Vagina (tissue), 2 donors: ENCODE results near the gene PTMS. TPM values are rescaled to one million over a fixed set of nuclear protein-coding genes. Genes with fewer than 3 reads are reported as not detected.

Source experiments
- DNase-seq, 2 donors: peaks; one replicate each; pipeline ENCODE4 v3.0.0-alpha.2; 2017; ENCODE audit errors: extremely low spot score in 2 of 2
- H3K27ac ChIP-seq: fragments of 200-600 bp; sonication (generic); one replicate; pipeline ENCODE4 v1.5.1; 2019
- H3K27me3 ChIP-seq: fragments of 200-600 bp; sonication (generic); one replicate; pipeline ENCODE4 v1.5.1; 2019
- H3K36me3 ChIP-seq, 2 donors: fragments of 200-600 bp; sonication (generic); one replicate each; pipeline ENCODE4 v1.5.1; 2017 to 2019
- H3K4me1 ChIP-seq: fragments of 200-600 bp; sonication (generic); one replicate; pipeline ENCODE4 v1.5.1; 2019
- H3K4me3 ChIP-seq, 2 donors: fragments of 200-600 bp; sonication (generic); 1 replicate in 1 of 2; 2 replicates in 1 of 2; pipeline ENCODE4 v1.5.1; 2016 to 2019
- H3K9me3 ChIP-seq: fragments of 200-600 bp; sonication (generic); one replicate; pipeline ENCODE4 v1.5.1; 2019
- POLR2A ChIP-seq, 2 donors: fragments of 450-650 bp; IDR thresholded peaks; one replicate each; pipeline ENCODE4 v1.6.1; 2017; ENCODE audit warnings: antibody characterized with exemption in 2 of 2, mild to moderate bottlenecking in 2 of 2, moderate library complexity in 2 of 2
- POLR2AphosphoS5 ChIP-seq, 2 donors: sonication (generic); formaldehyde crosslinking; IDR thresholded peaks; one replicate each; pipeline ENCODE4 v1.9.0; 2017; ENCODE audit warnings: antibody characterized with exemption in 2 of 2, mild to moderate bottlenecking in 2 of 2, low read depth in 1 of 2; ENCODE audit not compliant: insufficient read depth in 1 of 2
- intact Hi-C: fragments of 100-400 bp; cut with DNase I; formaldehyde crosslinking; loops from one replicate; pipeline ENCODE4 v1.15.1; 2023
- total RNA-seq: library from RNA; depleted of rRNA; stranded (reverse); fragments of >200 nt; gene quantifications from one replicate; pipeline ENCODE4 v1.2.3, GENCODE V29; 2016
- TF ChIP-seq, protein P1 (sequence below), 3 experiments: fragments of 450-650 bp in 2 of 3; fragments of 200-600 bp in 1 of 3; sonication (generic) in 1 of 3; IDR thresholded peaks; one replicate each; pipeline ENCODE4 v1.5.1; 2017 to 2019; ENCODE audit warnings: antibody characterized with exemption in 3 of 3, mild to moderate bottlenecking in 2 of 3, moderate library complexity in 2 of 3

The PTMS gene
- total RNA-seq, 1 donor from 2014 or later = 132 TPM

DNA sequence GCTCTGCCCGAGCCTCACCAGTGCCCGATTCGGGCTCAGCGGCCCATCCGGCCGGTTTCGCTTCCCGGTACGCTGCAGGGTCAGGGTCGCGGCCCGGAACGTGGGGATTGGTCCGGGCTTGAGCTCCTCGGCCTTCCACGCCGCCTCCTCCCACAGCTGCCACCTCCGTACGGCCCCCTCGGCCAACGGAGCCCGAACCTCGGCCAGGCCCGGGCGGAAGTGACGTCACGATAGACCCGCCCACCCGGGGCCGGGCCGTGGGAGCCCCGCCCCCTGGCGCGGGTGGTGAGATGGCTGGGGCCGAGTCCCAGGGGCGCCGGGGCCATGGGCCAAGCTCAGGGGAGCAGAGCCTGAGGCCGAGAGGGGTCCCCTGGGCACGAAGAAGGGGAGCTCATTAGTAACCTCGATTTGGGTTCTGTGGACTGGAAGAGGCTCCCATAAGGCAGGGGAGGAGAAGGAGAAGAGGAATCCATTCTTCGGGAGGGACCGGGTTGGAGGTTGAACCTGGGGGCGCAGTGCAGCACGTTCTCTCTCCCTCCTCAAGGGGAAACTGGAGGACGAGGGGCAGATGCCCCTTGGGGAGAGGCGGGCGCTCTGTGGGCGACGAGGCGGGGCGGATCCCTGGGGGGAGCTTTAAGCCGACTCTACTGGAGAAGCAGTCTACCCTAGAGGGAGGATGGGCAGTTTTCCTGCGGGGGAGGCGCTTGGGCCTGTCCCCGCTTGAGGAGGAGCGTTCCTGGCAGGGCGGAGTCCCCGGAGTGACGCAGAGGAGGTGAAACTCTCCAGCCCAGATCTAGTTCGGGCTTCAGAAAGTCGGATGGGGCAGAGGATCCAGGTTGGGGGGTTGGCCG lies 13.0 kb upstream of the PTMS start, which contains the start of gene MLF2:
TSS of gene MLF2 (minus strand) at position 221 of the 851 bp plus-strand sequence. CDS start 807 bp downstream, outside the sequence.
- Histone ChIP-seq H3K9me3 (no peaks in the 10 kb centered on the region), H3K4me3 (peak within 1 kb of the TSS; percentile 70 to 91), H3K4me1 (peaks cover 15% of the 10 kb centered on the region), H3K27me3 (no peaks in the 10 kb centered on the region), H3K36me3 (peaks cover 0 to 32% of the 10 kb centered on the region in 2 donors), H3K27ac (peak within 1 kb of the TSS; percentile 100)
- TF ChIP-seq POLR2A (IDR thresholded peaks at IDR 0.05) = peak; percentile 95 to 96
- TF ChIP-seq, protein P1, sequence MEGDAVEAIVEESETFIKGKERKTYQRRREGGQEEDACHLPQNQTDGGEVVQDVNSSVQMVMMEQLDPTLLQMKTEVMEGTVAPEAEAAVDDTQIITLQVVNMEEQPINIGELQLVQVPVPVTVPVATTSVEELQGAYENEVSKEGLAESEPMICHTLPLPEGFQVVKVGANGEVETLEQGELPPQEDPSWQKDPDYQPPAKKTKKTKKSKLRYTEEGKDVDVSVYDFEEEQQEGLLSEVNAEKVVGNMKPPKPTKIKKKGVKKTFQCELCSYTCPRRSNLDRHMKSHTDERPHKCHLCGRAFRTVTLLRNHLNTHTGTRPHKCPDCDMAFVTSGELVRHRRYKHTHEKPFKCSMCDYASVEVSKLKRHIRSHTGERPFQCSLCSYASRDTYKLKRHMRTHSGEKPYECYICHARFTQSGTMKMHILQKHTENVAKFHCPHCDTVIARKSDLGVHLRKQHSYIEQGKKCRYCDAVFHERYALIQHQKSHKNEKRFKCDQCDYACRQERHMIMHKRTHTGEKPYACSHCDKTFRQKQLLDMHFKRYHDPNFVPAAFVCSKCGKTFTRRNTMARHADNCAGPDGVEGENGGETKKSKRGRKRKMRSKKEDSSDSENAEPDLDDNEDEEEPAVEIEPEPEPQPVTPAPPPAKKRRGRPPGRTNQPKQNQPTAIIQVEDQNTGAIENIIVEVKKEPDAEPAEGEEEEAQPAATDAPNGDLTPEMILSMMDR (IDR thresholded peaks at IDR 0.05) = peak in 1 of 3 experiments; percentile 92
- peak; percentile 93 to 100 for TF ChIP-seq POLR2AphosphoS5 (IDR thresholded peaks at IDR 0.05; ENCODE audit: insufficient read depth in 1 of 2, low read depth in 1 of 2)
- intact Hi-C loops = loop anchor here (5.0 to 10.0 kb wide), 2 partner anchors 74 to 548 kb away; partner anchors contain the start of genes CD9 and P3H3
- DNase-seq = peak in 1 of 2 donors; percentile 99

DNA sequence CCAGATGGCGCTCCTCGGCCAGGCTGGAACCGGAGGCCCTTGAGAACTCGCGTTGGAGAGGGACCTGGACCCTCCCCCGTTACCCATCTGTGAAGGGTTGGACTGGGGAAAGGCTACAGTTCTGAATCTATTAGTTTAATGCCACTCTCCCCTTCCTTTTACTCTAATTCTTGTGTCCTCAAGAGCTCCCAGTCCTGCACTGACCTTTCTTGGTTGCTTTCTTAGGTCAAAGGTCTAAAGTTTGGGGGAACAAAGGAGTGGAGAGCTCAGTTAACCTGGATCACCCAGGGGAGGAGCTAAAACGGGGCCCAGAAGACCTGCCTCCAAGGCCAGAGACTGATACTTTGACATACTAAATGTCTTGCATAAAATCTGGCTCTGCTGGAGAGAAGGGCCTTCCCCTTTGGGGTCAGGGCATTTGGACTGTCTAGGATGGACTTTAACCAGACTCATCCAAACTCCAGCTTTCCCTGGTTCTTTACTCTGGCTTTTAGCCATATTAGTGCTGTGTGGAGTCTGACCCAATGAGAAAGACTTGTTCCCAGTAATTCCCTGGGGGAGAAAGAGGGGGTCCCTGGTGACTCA lies 12.3 kb upstream of the PTMS start:
- intact Hi-C loops = loop anchor here (5.0 to 10.0 kb wide), 2 partner anchors 73 to 549 kb away; partner anchors contain the start of genes CD9 and P3H3
- Histone ChIP-seq H3K9me3 (no peaks in the 10 kb centered on the region), H3K4me1 (peaks cover 15% of the 10 kb centered on the region), H3K4me3 (peak overlapping the region; percentile 70 to 91), H3K36me3 (peaks cover 0 to 25% of the 10 kb centered on the region in 2 donors), H3K27me3 (no peaks in the 10 kb centered on the region), H3K27ac (peak overlapping the region; percentile 100)
- TF ChIP-seq, protein P1 (IDR thresholded peaks at IDR 0.05) = peak in 2 of 3 experiments; percentile 77 to 97
- TF ChIP-seq POLR2AphosphoS5 (IDR thresholded peaks at IDR 0.05; ENCODE audit: insufficient read depth in 1 of 2, low read depth in 1 of 2) = no peak
- no peak for TF ChIP-seq POLR2A (IDR thresholded peaks at IDR 0.05)
- DNase-seq = no peak

DNA sequence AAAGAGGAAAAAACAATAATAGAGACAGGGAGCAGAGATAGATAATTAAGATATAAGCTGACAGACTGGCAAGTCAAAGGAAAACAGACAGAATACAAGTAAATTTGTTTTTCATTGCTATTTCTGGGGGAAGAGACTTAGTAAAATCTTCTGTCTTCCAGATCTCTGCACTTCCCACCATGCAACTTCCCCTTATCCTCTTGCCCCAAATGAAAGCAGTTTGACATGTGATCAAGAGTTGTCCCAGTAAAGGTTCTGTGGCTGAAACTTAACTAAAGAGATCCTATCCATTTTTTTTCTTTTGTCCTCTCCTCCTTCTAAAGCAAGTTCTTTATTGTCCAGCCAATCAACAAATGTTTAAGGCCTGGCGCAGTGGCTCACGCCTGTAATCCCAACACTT lies 11.8 kb upstream of the PTMS start:
- Histone ChIP-seq H3K27ac (peak overlapping the region; percentile 100), H3K9me3 (no peaks in the 10 kb centered on the region), H3K4me1 (peaks cover 15% of the 10 kb centered on the region), H3K36me3 (peaks cover 0 to 20% of the 10 kb centered on the region in 2 donors), H3K27me3 (no peaks in the 10 kb centered on the region), H3K4me3 (no peak overlapping the region)
- TF ChIP-seq POLR2AphosphoS5 (IDR thresholded peaks at IDR 0.05; ENCODE audit: insufficient read depth in 1 of 2, low read depth in 1 of 2) = no peak
- TF ChIP-seq, protein P1 (IDR thresholded peaks at IDR 0.05) = no peak
- TF ChIP-seq POLR2A (IDR thresholded peaks at IDR 0.05) = no peak
- intact Hi-C loops = loop anchor here (5.0 to 10.0 kb wide), 2 partner anchors 73 to 550 kb away; partner anchors contain the start of genes CD9 and P3H3
- DNase-seq = no peak

DNA sequence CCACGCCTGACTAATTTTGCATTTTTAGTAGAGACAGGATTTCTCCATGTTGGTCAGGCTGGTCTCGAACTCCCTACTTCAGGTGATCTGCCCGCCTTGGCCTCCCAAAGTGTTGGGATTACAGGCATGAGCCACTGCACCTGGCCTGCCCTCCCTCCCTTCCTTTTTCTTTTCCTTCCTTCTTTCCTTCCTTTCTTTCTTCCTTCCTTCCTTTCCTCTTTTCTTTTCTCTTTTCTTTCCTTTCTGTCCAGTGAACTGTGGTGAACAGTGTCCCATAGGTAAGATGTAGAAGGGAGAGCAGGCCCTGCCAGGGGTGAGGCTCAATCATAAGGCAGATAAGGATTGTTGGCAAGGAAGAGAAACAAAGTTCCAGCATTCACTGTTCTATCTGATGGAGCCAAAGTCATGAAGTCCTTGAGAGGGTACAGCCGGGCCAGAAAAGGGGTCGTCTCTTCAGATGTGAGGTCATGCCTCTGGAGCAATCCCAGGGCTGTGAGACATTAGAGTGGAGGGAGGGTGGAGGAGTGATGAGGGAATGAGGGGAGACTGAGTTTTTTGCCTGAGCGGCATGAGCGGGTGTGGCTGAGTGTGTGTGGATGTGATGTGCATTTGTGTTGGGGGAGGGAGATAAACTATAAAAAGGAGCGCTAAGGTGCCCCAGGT lies 9.0 kb upstream of the PTMS start:
- Histone ChIP-seq H3K27me3 (no peaks in the 10 kb centered on the region), H3K9me3 (no peaks in the 10 kb centered on the region), H3K4me1 (peaks cover 5% of the 10 kb centered on the region), H3K4me3 (no peak overlapping the region), H3K27ac (no peak overlapping the region), H3K36me3 (no peaks in the 10 kb centered on the region)
- DNase-seq = no peak
- intact Hi-C loops = loop anchor here (10.0 kb wide), 1 partner anchor 552 kb away; the partner anchor contains the start of gene CD9
- no peak for TF ChIP-seq POLR2A (IDR thresholded peaks at IDR 0.05)
- TF ChIP-seq, protein P1 (IDR thresholded peaks at IDR 0.05) = no peak
- TF ChIP-seq POLR2AphosphoS5 (IDR thresholded peaks at IDR 0.05; ENCODE audit: insufficient read depth in 1 of 2, low read depth in 1 of 2) = no peak
